CD4-positive, CD25-positive, alpha-beta regulatory T cell (primary cell): ENCODE measurements around the gene ZNF148. TPM values are rescaled to one million over a fixed set of nuclear protein-coding genes. Genes with fewer than 3 reads are reported as not detected.

Source experiments
- ATAC-seq, 2 donors: fragments of 150-1000 bp; cut with Tn5 transposase; one replicate each; pipeline ENCODE4 v1.10.0; 2021; ENCODE audit warnings: low read depth in 2 of 2, moderate number of reproducible peaks in 2 of 2, moderate library complexity in 1 of 2
- DNase-seq, 3 donors: peaks; one replicate each; pipeline versions ENCODE4 v3.0.0 to v3.0.0-alpha.2; 2012 to 2022; ENCODE audit warnings: mixed read lengths in 1 of 3
- H3K27ac ChIP-seq: one replicate; pipeline ENCODE4 v1.7.0; 2013; ENCODE audit warnings: mild to moderate bottlenecking, low read length; ENCODE audit not compliant: insufficient read depth, poor library complexity, severe bottlenecking
- H3K27me3 ChIP-seq: one replicate; pipeline ENCODE4 v1.7.0; 2013; ENCODE audit warnings: low read length; ENCODE audit not compliant: control insufficient read depth, insufficient read depth
- H3K36me3 ChIP-seq: one replicate; pipeline ENCODE4 v1.7.0; 2013; ENCODE audit warnings: mild to moderate bottlenecking, low read length, moderate library complexity; ENCODE audit not compliant: control insufficient read depth, insufficient read depth
- H3K4me1 ChIP-seq: 2 replicates; pipeline ENCODE4 v1.7.0; 2013; ENCODE audit warnings: mild to moderate bottlenecking, low read length; ENCODE audit not compliant: insufficient read depth, control insufficient read depth, poor library complexity, severe bottlenecking
- H3K4me3 ChIP-seq: one replicate; pipeline ENCODE4 v1.7.0; 2013; ENCODE audit warnings: low read depth, mild to moderate bottlenecking, low read length, moderate library complexity
- H3K9me3 ChIP-seq, 2 experiments: 1 replicate in 1 of 2; 2 replicates in 1 of 2; pipeline ENCODE4 v1.7.0; 2013; ENCODE audit warnings: low read length in 2 of 2, mild to moderate bottlenecking in 1 of 2, moderate library complexity in 1 of 2; ENCODE audit not compliant: control insufficient read depth in 2 of 2
- H3K27ac Mint-ChIP-seq, 3 donors: one replicate each; pipeline ENCODE4 v1.8.0; 2020 to 2022; ENCODE audit warnings: mild to moderate bottlenecking in 3 of 3, mixed read lengths in 3 of 3, moderate library complexity in 2 of 3
- H3K27me3 Mint-ChIP-seq: one replicate; pipeline ENCODE4 v1.8.0; 2022; ENCODE audit warnings: mild to moderate bottlenecking, mixed read lengths
- H3K36me3 Mint-ChIP-seq: one replicate; pipeline ENCODE4 v1.8.0; 2020; ENCODE audit warnings: mixed read lengths
- H3K4me1 Mint-ChIP-seq, 4 donors: one replicate each; pipeline ENCODE4 v1.8.0; 2020 to 2022; ENCODE audit warnings: mixed read lengths in 4 of 4, mild to moderate bottlenecking in 1 of 4
- H3K4me3 Mint-ChIP-seq, 4 donors: one replicate each; pipeline ENCODE4 v1.8.0; 2020 to 2022; ENCODE audit warnings: mild to moderate bottlenecking in 4 of 4, mixed read lengths in 4 of 4, moderate library complexity in 3 of 4
- H3K9me3 Mint-ChIP-seq, 7 donors: one replicate each; pipeline ENCODE4 v1.8.0; 2020 to 2022; ENCODE audit warnings: mixed read lengths in 7 of 7, mild to moderate bottlenecking in 3 of 7, moderate library complexity in 2 of 7
- polyA plus RNA-seq, 4 donors: library from polyadenylated mRNA; unstranded; fragments of 300-500 nt; fragmentation: Illumina TruSeq; gene quantifications; one replicate each; pipeline ENCODE4 v1.2.3, GENCODE V29; 2021
- total RNA-seq: library from RNA; stranded (reverse); gene quantifications from one replicate; pipeline ENCODE4 v1.2.3, GENCODE V29; 2022

The ZNF148 gene
- total and polyA plus RNA-seq, 5 donors from 2014 or later, result 50.6 to 75.0 (median 63.8) TPM

DNA sequence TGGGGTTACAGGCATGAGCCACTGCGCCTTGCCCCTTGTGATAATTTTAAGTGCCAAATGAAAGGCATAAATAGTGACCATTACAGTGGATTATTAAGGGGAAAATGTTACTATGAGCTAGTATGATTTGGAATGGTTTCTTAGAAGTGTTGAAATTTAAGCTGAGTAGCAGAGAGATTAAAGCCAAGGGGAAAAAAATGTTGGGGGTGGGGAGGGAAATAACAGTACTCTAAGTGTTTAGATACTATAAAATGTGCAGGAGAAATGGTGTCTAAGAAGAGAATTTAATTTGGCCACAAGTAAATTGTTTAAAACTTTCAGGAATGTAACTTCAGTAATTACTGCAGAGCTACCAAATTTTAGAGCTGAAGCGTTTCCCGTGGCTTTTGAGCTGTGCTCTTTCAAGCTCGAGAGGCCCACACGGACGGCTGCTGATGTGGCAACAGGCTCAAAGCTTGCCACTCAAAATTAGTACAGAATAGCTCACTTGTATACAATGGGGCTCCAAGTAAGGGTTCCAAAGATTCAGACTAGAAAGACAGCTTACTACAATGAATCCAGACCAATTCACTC is 138.7 kb downstream of the ZNF148 start:
- no peaks in the 10 kb centered on the region for H3K4me1 ChIP-seq
- H3K27me3 Mint-ChIP-seq, result no peaks in the 10 kb centered on the region
- H3K9me3 Mint-ChIP-seq, result peaks cover 0 to 11% (median 2%) of the 10 kb centered on the region in 7 donors
- H3K36me3 Mint-ChIP-seq, result peaks cover 45% of the 10 kb centered on the region
- no peak overlapping the region for H3K27ac ChIP-seq
- no peaks in the 10 kb centered on the region for H3K27me3 ChIP-seq
- peak overlapping the region in 1 of 3 donors; percentile 4 for H3K27ac Mint-ChIP-seq
- H3K36me3 ChIP-seq, result peaks cover 33% of the 10 kb centered on the region
- DNase-seq, result no peak
- no peaks in the 10 kb centered on the region for H3K9me3 ChIP-seq
- ATAC-seq, result no peak
- no peak overlapping the region for H3K4me3 Mint-ChIP-seq
- H3K4me1 Mint-ChIP-seq, result peaks cover 4 to 9% (median 6%) of the 10 kb centered on the region in 4 donors
- no peak overlapping the region for H3K4me3 ChIP-seq

DNA sequence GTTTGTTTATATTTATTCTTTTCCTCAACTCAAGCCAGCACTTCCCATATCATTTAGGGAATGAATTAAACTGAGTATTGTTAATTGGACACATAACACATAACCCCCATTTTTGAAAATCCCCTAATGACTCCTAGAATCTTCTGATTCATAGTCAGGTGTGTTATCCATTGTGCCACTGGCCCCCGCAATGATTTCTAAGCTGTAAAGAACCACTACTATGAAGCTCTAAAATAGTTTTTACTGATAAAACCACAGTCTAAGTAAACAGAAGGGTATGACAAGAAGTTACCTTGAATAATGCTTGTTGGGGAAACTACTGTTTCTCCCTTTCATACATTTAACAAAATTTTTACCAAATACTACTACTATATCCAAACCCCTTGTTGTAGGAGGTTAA is 140.3 kb downstream of the ZNF148 start:
- Histone ChIP-seq H3K4me3 (no peak overlapping the region), H3K27ac (no peak overlapping the region), H3K27me3 (no peaks in the 10 kb centered on the region), H3K36me3 (peaks cover 36% of the 10 kb centered on the region), H3K4me1 (no peaks in the 10 kb centered on the region), H3K9me3 (no peaks in the 10 kb centered on the region)
- Mint-ChIP-seq H3K27me3 (no peaks in the 10 kb centered on the region), H3K9me3 (peaks cover 0 to 11% (median 2%) of the 10 kb centered on the region in 7 donors), H3K27ac (no peak overlapping the region), H3K4me3 (no peak overlapping the region), H3K4me1 (peaks cover 0 to 9% (median 5%) of the 10 kb centered on the region in 4 donors), H3K36me3 (peaks cover 45% of the 10 kb centered on the region)
- DNase-seq, result no peak
- ATAC-seq, result no peak

DNA sequence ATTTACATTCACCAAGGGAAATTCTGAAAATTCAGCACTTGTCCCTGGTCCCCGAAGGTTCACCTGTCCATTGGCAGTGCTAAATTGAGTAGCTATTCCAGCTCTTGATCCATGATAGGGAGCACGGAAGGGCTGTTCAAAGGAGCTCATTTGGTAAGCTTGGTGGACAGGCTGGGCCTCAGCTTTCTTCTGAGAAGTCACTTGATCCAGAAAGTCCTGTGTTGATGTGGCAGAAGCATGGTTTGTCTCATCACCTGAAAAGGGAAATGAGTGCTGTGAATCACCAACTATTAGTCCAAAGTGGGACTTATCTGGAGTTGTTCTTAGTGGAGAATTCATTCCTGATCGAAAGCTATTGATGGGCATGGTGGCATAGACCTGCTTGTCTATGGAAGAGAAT is 142.7 kb downstream of the ZNF148 start:
- H3K9me3 Mint-ChIP-seq, result peaks cover 0 to 11% (median 2%) of the 10 kb centered on the region in 7 donors
- no peaks in the 10 kb centered on the region for H3K27me3 ChIP-seq
- no peak overlapping the region for H3K4me3 Mint-ChIP-seq
- no peaks in the 10 kb centered on the region for H3K4me1 ChIP-seq
- H3K27me3 Mint-ChIP-seq, result no peaks in the 10 kb centered on the region
- H3K36me3 ChIP-seq, result peaks cover 41% of the 10 kb centered on the region
- no peak overlapping the region for H3K27ac Mint-ChIP-seq
- peaks cover 0 to 9% (median 1%) of the 10 kb centered on the region in 4 donors for H3K4me1 Mint-ChIP-seq
- H3K27ac ChIP-seq, result no peak overlapping the region
- no peaks in the 10 kb centered on the region for H3K9me3 ChIP-seq
- ATAC-seq, result no peak
- no peak for DNase-seq
- peaks cover 44% of the 10 kb centered on the region for H3K36me3 Mint-ChIP-seq
- no peak overlapping the region for H3K4me3 ChIP-seq

DNA sequence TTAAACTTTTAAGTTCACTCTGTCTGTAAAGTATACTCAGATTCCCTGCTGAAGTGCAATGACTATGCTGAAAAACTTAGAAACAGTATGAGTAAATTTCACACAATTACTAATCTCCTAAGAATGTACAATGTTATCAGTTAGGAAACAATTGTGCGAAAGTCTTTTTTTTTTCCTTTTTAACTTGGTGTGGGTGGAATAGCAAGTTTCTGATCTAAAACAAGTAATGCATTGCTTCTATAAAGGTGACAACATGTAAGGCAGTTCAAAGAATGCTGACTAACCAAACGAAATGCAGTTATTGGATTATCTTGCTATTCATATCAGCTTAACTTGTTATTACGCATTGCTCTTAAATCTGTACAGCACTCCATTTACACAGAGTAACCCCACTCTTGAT is 143.2 kb downstream of the ZNF148 start:
- H3K27me3 ChIP-seq, result no peaks in the 10 kb centered on the region
- peaks cover 0 to 8% (median 2%) of the 10 kb centered on the region in 7 donors for H3K9me3 Mint-ChIP-seq
- H3K4me1 ChIP-seq, result no peaks in the 10 kb centered on the region
- H3K4me3 ChIP-seq, result no peak overlapping the region
- no peak overlapping the region for H3K27ac ChIP-seq
- peaks cover 0 to 7% (median 1%) of the 10 kb centered on the region in 4 donors for H3K4me1 Mint-ChIP-seq
- H3K36me3 Mint-ChIP-seq, result peaks cover 41% of the 10 kb centered on the region
- DNase-seq, result no peak
- H3K27ac Mint-ChIP-seq, result no peak overlapping the region
- ATAC-seq, result no peak
- no peaks in the 10 kb centered on the region for H3K27me3 Mint-ChIP-seq
- H3K9me3 ChIP-seq, result no peaks in the 10 kb centered on the region
- peaks cover 41% of the 10 kb centered on the region for H3K36me3 ChIP-seq
- H3K4me3 Mint-ChIP-seq, result no peak overlapping the region

DNA sequence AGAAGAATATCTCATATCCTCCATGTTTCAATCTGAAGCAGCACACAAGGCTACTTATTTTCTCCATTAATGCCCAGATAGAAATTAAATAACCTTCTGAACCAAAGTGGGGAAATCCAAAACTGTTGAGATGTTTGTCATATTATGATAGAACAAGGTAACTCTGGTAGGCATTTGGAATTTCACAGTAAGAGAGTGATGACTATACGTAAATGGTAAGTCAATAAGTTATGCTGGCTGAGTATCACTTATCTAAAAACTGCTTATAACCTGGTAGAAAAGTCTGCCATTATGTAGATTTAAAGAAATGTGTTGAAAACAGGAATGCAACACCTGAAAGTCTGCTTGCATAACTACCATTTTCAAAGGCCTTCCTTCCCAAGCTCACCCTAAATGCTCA is 145.4 kb downstream of the ZNF148 start:
- H3K4me3 Mint-ChIP-seq, result no peak overlapping the region
- Histone ChIP-seq H3K27me3 (no peaks in the 10 kb centered on the region), H3K27ac (no peak overlapping the region), H3K36me3 (peaks cover 33% of the 10 kb centered on the region), H3K4me3 (no peak overlapping the region), H3K9me3 (no peaks in the 10 kb centered on the region), H3K4me1 (no peaks in the 10 kb centered on the region)
- peaks cover 32% of the 10 kb centered on the region for H3K36me3 Mint-ChIP-seq
- DNase-seq, result no peak
- no peaks in the 10 kb centered on the region for H3K9me3 Mint-ChIP-seq
- H3K4me1 Mint-ChIP-seq, result peaks cover 0 to 3% (median 1%) of the 10 kb centered on the region in 4 donors
- no peaks in the 10 kb centered on the region for H3K27me3 Mint-ChIP-seq
- no peak for ATAC-seq
- no peak overlapping the region for H3K27ac Mint-ChIP-seq

DNA sequence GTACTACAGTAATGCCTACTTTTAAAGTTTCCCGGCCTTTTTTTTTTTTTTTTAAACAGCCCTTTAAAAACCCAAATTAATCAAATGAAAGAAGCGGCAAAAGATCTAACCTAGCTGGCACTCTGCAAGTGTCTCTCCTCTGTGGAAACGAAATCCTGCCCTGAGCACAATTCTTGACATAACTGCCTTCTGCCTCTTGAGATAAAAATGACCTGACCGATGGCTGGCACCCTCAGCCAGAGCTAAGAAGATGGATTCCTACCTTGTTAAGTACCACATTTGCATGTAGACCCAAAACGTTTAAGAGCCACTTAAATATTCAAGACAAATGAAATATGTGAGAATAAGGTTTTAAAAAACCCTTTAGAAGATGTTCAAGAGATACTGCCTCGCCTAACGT is 146.0 kb downstream of the ZNF148 start:
- peaks cover 32% of the 10 kb centered on the region for H3K36me3 Mint-ChIP-seq
- Histone ChIP-seq H3K9me3 (no peaks in the 10 kb centered on the region), H3K4me1 (no peaks in the 10 kb centered on the region), H3K36me3 (peaks cover 33% of the 10 kb centered on the region), H3K27me3 (no peaks in the 10 kb centered on the region), H3K4me3 (no peak overlapping the region), H3K27ac (no peak overlapping the region)
- no peak overlapping the region for H3K4me3 Mint-ChIP-seq
- ATAC-seq (no peak), DNase-seq (no peak)
- H3K4me1 Mint-ChIP-seq, result peaks cover 0 to 4% (median 1%) of the 10 kb centered on the region in 4 donors
- H3K27ac Mint-ChIP-seq, result no peak overlapping the region
- no peaks in the 10 kb centered on the region for H3K27me3 Mint-ChIP-seq
- H3K9me3 Mint-ChIP-seq, result no peaks in the 10 kb centered on the region

DNA sequence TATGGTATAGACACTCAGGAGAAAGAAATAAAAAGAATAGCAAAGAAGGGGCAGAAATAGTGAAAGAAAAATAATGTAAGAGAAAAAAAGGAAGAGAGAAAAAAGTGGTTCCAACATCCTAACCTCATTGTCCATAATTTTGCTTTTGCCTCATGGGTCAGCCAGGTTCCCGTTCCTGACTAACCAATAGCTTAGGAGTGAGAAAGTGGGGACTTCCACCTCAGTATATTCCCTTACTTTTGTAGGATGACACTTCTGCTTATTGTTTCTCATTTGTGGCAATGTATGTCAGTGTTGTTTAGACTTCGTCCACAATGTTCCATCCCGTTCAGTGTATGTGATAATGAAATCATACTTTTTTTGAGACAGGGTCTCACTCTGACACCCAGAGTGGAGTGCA is 153.3 kb downstream of the ZNF148 start:
- no peaks in the 10 kb centered on the region for H3K36me3 ChIP-seq
- H3K27ac Mint-ChIP-seq, result no peak overlapping the region
- no peaks in the 10 kb centered on the region for H3K9me3 Mint-ChIP-seq
- no peak overlapping the region for H3K27ac ChIP-seq
- H3K4me1 ChIP-seq, result no peaks in the 10 kb centered on the region
- no peaks in the 10 kb centered on the region for H3K9me3 ChIP-seq
- H3K4me3 Mint-ChIP-seq, result no peak overlapping the region
- H3K27me3 ChIP-seq, result no peaks in the 10 kb centered on the region
- ATAC-seq (no peak), DNase-seq (no peak)
- H3K4me3 ChIP-seq, result no peak overlapping the region
- H3K27me3 Mint-ChIP-seq, result no peaks in the 10 kb centered on the region
- peaks cover 0 to 6% (median 4%) of the 10 kb centered on the region in 4 donors for H3K4me1 Mint-ChIP-seq
- no peaks in the 10 kb centered on the region for H3K36me3 Mint-ChIP-seq

DNA sequence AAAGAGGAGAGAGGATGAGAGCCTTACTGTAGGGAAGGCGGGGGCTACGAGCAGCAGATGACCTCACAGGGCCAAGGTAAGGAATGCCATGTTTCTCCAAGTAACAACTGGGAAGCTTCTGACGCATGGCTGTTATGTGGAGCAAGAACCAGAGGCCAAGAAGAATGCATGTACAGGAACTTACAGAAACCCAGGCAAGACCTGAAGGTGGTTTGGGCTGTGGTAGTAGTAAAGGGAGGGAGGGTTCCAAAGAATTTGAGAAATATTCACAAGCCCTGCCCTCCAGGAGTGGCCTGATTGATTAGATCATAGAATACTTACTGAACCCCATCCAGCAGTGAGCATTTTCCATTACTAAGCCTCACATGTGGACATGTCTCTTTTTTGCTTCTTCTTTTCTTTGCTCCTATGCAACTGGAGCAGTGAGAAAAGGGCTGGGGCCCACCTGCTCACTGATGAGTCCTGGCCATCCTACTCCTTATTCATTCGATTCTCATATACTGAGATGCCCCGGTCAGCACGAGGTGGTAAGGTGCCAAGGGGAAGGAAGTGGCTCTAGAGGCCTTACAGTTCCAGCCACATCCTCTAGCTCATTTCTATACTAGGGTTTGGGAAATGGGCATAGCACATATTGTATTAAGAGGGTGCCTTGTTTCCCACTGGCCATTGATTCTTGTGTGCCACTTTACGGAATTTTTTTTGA is 154.2 kb downstream of the ZNF148 start:
- Histone ChIP-seq H3K27ac (no peak overlapping the region), H3K9me3 (no peaks in the 10 kb centered on the region), H3K36me3 (no peaks in the 10 kb centered on the region), H3K4me1 (no peaks in the 10 kb centered on the region), H3K27me3 (no peaks in the 10 kb centered on the region), H3K4me3 (no peak overlapping the region)
- H3K4me1 Mint-ChIP-seq, result peaks cover 0 to 6% (median 4%) of the 10 kb centered on the region in 4 donors
- no peak for ATAC-seq
- H3K9me3 Mint-ChIP-seq, result no peaks in the 10 kb centered on the region
- DNase-seq, result no peak
- no peaks in the 10 kb centered on the region for H3K36me3 Mint-ChIP-seq
- H3K4me3 Mint-ChIP-seq, result no peak overlapping the region
- peak overlapping the region in 1 of 3 donors; percentile 79 for H3K27ac Mint-ChIP-seq
- no peaks in the 10 kb centered on the region for H3K27me3 Mint-ChIP-seq
